Measurements from ENCODE around the gene ATG9A. TPM values are rescaled to one million over a fixed set of nuclear protein-coding genes. Genes with fewer than 3 reads are reported as not detected.

ATG9A gene
- total RNA-seq, 1 experiment from 2014 or later: 42.9 TPM

GRCh38 chr2:219173176-219173575 lies 56.3 kb downstream of the ATG9A start (continued):
- no peak for TF ChIP-seq CDX4 (CRISPR knock-in tag; IDR thresholded peaks at IDR 0.05; ENCODE audit: borderline replicate concordance)
- TF ChIP-seq ZBTB21 (CRISPR knock-in tag; IDR thresholded peaks at IDR 0.05; ENCODE audit: borderline replicate concordance): no peak
- no peak for TF ChIP-seq ELF4 (CRISPR knock-in tag; IDR thresholded peaks at IDR 0.05; ENCODE audit: low read depth)

- no peak for ATAC-seq
- ChIA-PET CTCF (interaction anchor here (0.5 to 4.0 kb wide), 9 partner anchors 10 to 857 kb away, joined by 3 to 15 read pairs (median 4); partner anchors contain the start of genes ABCB6 and ZFAND2B), POLR2A (interaction anchor here (0.5 kb wide), 1 partner anchor 288 kb away, joined by 3 read pairs; no protein-coding TSS in a partner anchor)
- Mint-ChIP-seq H3K9me3 (no peaks in the 10 kb centered on the region), H3K4me3 (no peak overlapping the region), H3K27ac (no peak overlapping the region), H3K27me3 (ENCODE audit: low read depth) (no peaks in the 10 kb centered on the region), H3K36me3 (peaks cover 7% of the 10 kb centered on the region; the same call in 1 of the 2 replicates), H3K4me1 (peaks cover 14% of the 10 kb centered on the region)
- TF ChIP-seq ZNF219 (CRISPR knock-in tag; IDR thresholded peaks at IDR 0.05; ENCODE audit: borderline replicate concordance) (no peak), ZSCAN18 (CRISPR knock-in tag; IDR thresholded peaks at IDR 0.05) (no peak), GRHL2 (CRISPR knock-in tag; IDR thresholded peaks at IDR 0.05; ENCODE audit: insufficient replicate concordance, severe bottlenecking) (no peak), MLX (CRISPR knock-in tag; IDR thresholded peaks at IDR 0.05) (no peak), RORB (CRISPR knock-in tag; IDR thresholded peaks at IDR 0.05) (no peak), JUN (CRISPR knock-in tag; IDR thresholded peaks at IDR 0.05) (no peak), PRDM15 (CRISPR knock-in tag; IDR thresholded peaks at IDR 0.05) (no peak), ZNF425 (CRISPR knock-in tag; conservative IDR thresholded peaks at IDR 0.05) (no peak), ZNF317 (CRISPR knock-in tag; IDR thresholded peaks at IDR 0.05; ENCODE audit: borderline replicate concordance, low read depth) (no peak), ZNF423 (CRISPR knock-in tag; IDR thresholded peaks at IDR 0.05) (no peak), ETV6 (CRISPR knock-in tag; IDR thresholded peaks at IDR 0.05) (no peak)
- DNase-seq (ENCODE audit: low spot score): no peak
These were observed 56.9 kb downstream of the ATG9A start for GRCh38 chr2:219172231-219173154.
